Liver (tissue), 3 donors: Measurements from ENCODE around the gene HDAC5.

Experiments
- CTCF ChIP-seq: fragments of 150-350 bp; IDR thresholded peaks from 2 replicates; pipeline ENCODE4 v1.5.1; 2017; ENCODE audit warnings: improper control_type of control experiment, low read depth, low read length; ENCODE audit not compliant: missing input control
- FOXA1 ChIP-seq: IDR thresholded peaks from 2 replicates; pipeline ENCODE4 v1.6.1; 2016; ENCODE audit warnings: antibody characterized with exemption
- FOXA2 ChIP-seq: IDR thresholded peaks from 2 replicates; pipeline ENCODE4 v1.6.1; 2016; ENCODE audit warnings: antibody characterized with exemption
- GABPA ChIP-seq, 2 donors: IDR thresholded peaks in 1 of 2; conservative IDR thresholded peaks in 1 of 2; 2 replicates each; pipeline ENCODE4 v1.6.1; 2016; ENCODE audit warnings: antibody characterized with exemption in 2 of 2, mild to moderate bottlenecking in 1 of 2, moderate library complexity in 1 of 2
- HNF4G ChIP-seq: IDR thresholded peaks from 2 replicates; pipeline ENCODE4 v1.6.1; 2016; ENCODE audit warnings: antibody characterized with exemption
- NR2F2 ChIP-seq: IDR thresholded peaks from 2 replicates; pipeline ENCODE4 v1.6.1; 2016; ENCODE audit warnings: antibody characterized with exemption
- RAD21 ChIP-seq, 2 donors: IDR thresholded peaks; 2 replicates each; pipeline ENCODE4 v1.6.1; 2016; ENCODE audit warnings: antibody characterized with exemption in 2 of 2, mild to moderate bottlenecking in 2 of 2
- REST ChIP-seq: IDR thresholded peaks from 2 replicates; pipeline ENCODE4 v1.6.1; 2016; ENCODE audit warnings: antibody characterized with exemption, mild to moderate bottlenecking
- SP1 ChIP-seq: IDR thresholded peaks from 2 replicates; pipeline ENCODE4 v1.6.1; 2018; ENCODE audit warnings: antibody characterized with exemption, mild to moderate bottlenecking
- TAF1 ChIP-seq: conservative IDR thresholded peaks from 2 replicates; pipeline ENCODE4 v1.6.1; 2016; ENCODE audit warnings: antibody characterized with exemption, mild to moderate bottlenecking
- YY1 ChIP-seq: IDR thresholded peaks from 2 replicates; pipeline ENCODE4 v1.6.1; 2016; ENCODE audit warnings: antibody characterized with exemption, mild to moderate bottlenecking
- ZBTB33 ChIP-seq: IDR thresholded peaks from 2 replicates; pipeline ENCODE4 v1.6.1; 2016; ENCODE audit warnings: antibody characterized with exemption
- TF ChIP-seq, protein P1 (sequence below): IDR thresholded peaks from 2 replicates; pipeline ENCODE4 v1.6.1; 2016; ENCODE audit warnings: antibody characterized with exemption
- TF ChIP-seq, protein P2 (sequence below): IDR thresholded peaks from 2 replicates; pipeline ENCODE4 v1.6.1; 2016; ENCODE audit warnings: antibody characterized with exemption
- donor health status: healthy.
- donor health status: healthy.

- no peak for TF ChIP-seq TAF1
- TF ChIP-seq HNF4G = no peak
- no peak for TF ChIP-seq CTCF
- TF ChIP-seq NR2F2 = no peak
- TF ChIP-seq YY1 = no peak
- TF ChIP-seq, protein P1, sequence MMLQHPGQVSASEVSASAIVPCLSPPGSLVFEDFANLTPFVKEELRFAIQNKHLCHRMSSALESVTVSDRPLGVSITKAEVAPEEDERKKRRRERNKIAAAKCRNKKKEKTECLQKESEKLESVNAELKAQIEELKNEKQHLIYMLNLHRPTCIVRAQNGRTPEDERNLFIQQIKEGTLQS = no peak
- no peak for TF ChIP-seq SP1
- TF ChIP-seq, protein P2, sequence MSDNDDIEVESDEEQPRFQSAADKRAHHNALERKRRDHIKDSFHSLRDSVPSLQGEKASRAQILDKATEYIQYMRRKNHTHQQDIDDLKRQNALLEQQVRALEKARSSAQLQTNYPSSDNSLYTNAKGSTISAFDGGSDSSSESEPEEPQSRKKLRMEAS = no peak
- TF ChIP-seq RAD21 (IDR thresholded peaks at IDR 0.05) = no peak
- TF ChIP-seq GABPA (IDR thresholded peaks at IDR 0.05 in 1 of 2, conservative IDR thresholded peaks at IDR 0.05 in 1 of 2) = no peak
- no peak for TF ChIP-seq ZBTB33
- TF ChIP-seq FOXA2 = no peak
- TF ChIP-seq REST = no peak
- TF ChIP-seq FOXA1 = no peak
Measured at GRCh38 chr17:44149750-44150329, 26.4 kb upstream of the HDAC5 start.
